HG03103 (cell line): Measurements from ENCODE around the gene PHF24.
"Not testable (repeated sequence)": the region's sequence is repeated elsewhere in the genome, so short reads cannot be mapped to it uniquely, and the experiment has no call there.

Experiments
- ATAC-seq: cut with Tn5 transposase; IDR thresholded peaks from one replicate; pipeline ENCODE4 v1.9.1; 2021; ENCODE audit warnings: low read depth; ENCODE audit not compliant: unreplicated experiment

The PHF24 gene

GRCh38 chr9:34957492-34958410 is at the start of gene PHF24:
PHF24 (plus strand) TSS chr9:34958285; CDS start chr9:34971299, 13,014 bp downstream.
- no peak for ATAC-seq

GRCh38 chr9:34927061-34927460 is 31.0 kb upstream of the PHF24 start:
- no peak for ATAC-seq

GRCh38 chr9:34928921-34929320 is 29.2 kb upstream of the PHF24 start:
- no peak for ATAC-seq

- no peak for ATAC-seq
These were observed 28.5 kb upstream of the PHF24 start for GRCh38 chr9:34929506-34930102.

- not testable (repeated sequence) for ATAC-seq
These were observed 18.1 kb upstream of the PHF24 start for GRCh38 chr9:34939989-34940388.

GRCh38 chr9:34948451-34948850 is 9.6 kb upstream of the PHF24 start:
- no peak for ATAC-seq

GRCh38 chr9:34954225-34954624 is 3.9 kb upstream of the PHF24 start:
- no peak for ATAC-seq

GRCh38 chr9:34956066-34956465 is 2.0 kb upstream of the PHF24 start:
- ATAC-seq: not testable (repeated sequence)

- no peak for ATAC-seq
These were observed 1.4 kb upstream of the PHF24 start for GRCh38 chr9:34956648-34957047.

- ATAC-seq: no peak
These were observed 412 bp downstream of the PHF24 start for GRCh38 chr9:34958411-34958982.

GRCh38 chr9:34959461-34959860 is 1.4 kb downstream of the PHF24 start:
- no peak for ATAC-seq

- no peak for ATAC-seq
These were observed 3.7 kb downstream of the PHF24 start for GRCh38 chr9:34961574-34962490.

- ATAC-seq: no peak
These were observed 4.5 kb downstream of the PHF24 start for GRCh38 chr9:34962546-34962945.

GRCh38 chr9:34963552-34963951 is 5.5 kb downstream of the PHF24 start:
- ATAC-seq: no peak

- no peak for ATAC-seq
These were observed 6.4 kb downstream of the PHF24 start for GRCh38 chr9:34964458-34964857.

- no peak for ATAC-seq
These were observed 13.2 kb downstream of the PHF24 start for GRCh38 chr9:34971146-34971811.

GRCh38 chr9:34974664-34975063 is 16.6 kb downstream of the PHF24 start:
- ATAC-seq: no peak

GRCh38 chr9:34976441-34976840 is 18.4 kb downstream of the PHF24 start:
- ATAC-seq: no peak

- no peak for ATAC-seq
These were observed 18.9 kb downstream of the PHF24 start for GRCh38 chr9:34976992-34977391.

- no peak for ATAC-seq
These were observed 22.2 kb downstream of the PHF24 start for GRCh38 chr9:34980181-34980761.
